ENCODE measurements around the gene ITPR1.

DNA sequence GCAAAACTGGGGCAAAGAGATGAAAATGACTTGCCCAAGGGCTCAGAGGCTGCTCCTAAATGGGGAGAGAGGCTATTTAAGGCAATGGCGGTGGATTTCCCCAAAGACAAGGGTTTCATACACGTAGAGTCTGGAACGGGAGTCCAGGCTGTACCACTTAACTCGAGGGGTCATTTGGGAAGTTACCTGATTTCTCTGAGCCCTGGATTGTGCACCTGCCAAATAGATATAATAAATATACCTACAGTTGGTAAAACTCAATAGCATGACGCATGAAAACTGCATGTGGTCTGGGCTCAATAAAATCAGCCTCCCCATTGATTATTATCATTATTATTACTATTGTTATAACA is 1.3 kb upstream of the ITPR1 start:
- TF ChIP-seq ZNF629 (tag by site-specific recombination; IDR thresholded peaks at IDR 0.05) (no peak), ZNF660 (tag by site-specific recombination; IDR thresholded peaks at IDR 0.05) (no peak), ZNF175 (tag by site-specific recombination; IDR thresholded peaks at IDR 0.05) (no peak), REPIN1 (tag by site-specific recombination; IDR thresholded peaks at IDR 0.05; ENCODE audit: low read depth) (no peak)

Measured in HEK293 (cell line).